HEK293 (cell line): Measurements from ENCODE around the gene TTYH1.

Experiments used
- HOXD13 ChIP-seq: sonication (generic); formaldehyde crosslinking; IDR thresholded peaks from 2 replicates; pipeline ENCODE4 v1.8.0; 2022; ENCODE audit warnings: missing genetic modification reagents, borderline replicate concordance
- KLF16 ChIP-seq: fragments of 450-650 bp; formaldehyde crosslinking; IDR thresholded peaks from 2 replicates; pipeline ENCODE4 v1.5.1; 2017; ENCODE audit warnings: missing biosample characterization, missing genetic modification characterization
- KLF7 ChIP-seq: fragments of 450-650 bp; formaldehyde crosslinking; IDR thresholded peaks from 2 replicates; pipeline ENCODE4 v1.5.1; 2016; ENCODE audit warnings: missing biosample characterization, missing genetic modification characterization, borderline replicate concordance
- MYNN ChIP-seq: fragments of 450-650 bp; formaldehyde crosslinking; IDR thresholded peaks from 2 replicates; pipeline ENCODE4 v1.5.1; 2016; ENCODE audit warnings: missing biosample characterization, missing genetic modification characterization, borderline replicate concordance
- ZBTB17 ChIP-seq: fragments of 450-650 bp; formaldehyde crosslinking; IDR thresholded peaks from 2 replicates; pipeline ENCODE4 v1.5.1; 2016; ENCODE audit warnings: missing biosample characterization, missing genetic modification characterization
- ZBTB20 ChIP-seq: fragments of 450-650 bp; formaldehyde crosslinking; IDR thresholded peaks from 2 replicates; pipeline ENCODE4 v1.5.1; 2016; ENCODE audit warnings: missing biosample characterization, missing genetic modification characterization
- ZBTB48 ChIP-seq: fragments of 450-650 bp; formaldehyde crosslinking; IDR thresholded peaks from 2 replicates; pipeline ENCODE4 v1.5.1; 2016; ENCODE audit warnings: missing biosample characterization, missing genetic modification characterization
- ZBTB8A ChIP-seq: fragments of 450-650 bp; formaldehyde crosslinking; IDR thresholded peaks from 2 replicates; pipeline ENCODE4 v1.5.1; 2016; ENCODE audit warnings: missing biosample characterization, missing genetic modification characterization
- ZFP41 ChIP-seq: fragments of 450-650 bp; formaldehyde crosslinking; IDR thresholded peaks from 2 replicates; pipeline ENCODE4 v1.5.1; 2016; ENCODE audit warnings: missing biosample characterization, missing genetic modification characterization, borderline replicate concordance
- ZNF133 ChIP-seq: fragments of 450-650 bp; formaldehyde crosslinking; IDR thresholded peaks from 2 replicates; pipeline ENCODE4 v1.5.1; 2016; ENCODE audit warnings: missing biosample characterization, missing genetic modification characterization
- ZNF140 ChIP-seq: fragments of 450-650 bp; formaldehyde crosslinking; IDR thresholded peaks from 2 replicates; pipeline ENCODE4 v1.5.1; 2016; ENCODE audit warnings: missing biosample characterization, missing genetic modification characterization
- ZNF146 ChIP-seq: fragments of 450-650 bp; formaldehyde crosslinking; IDR thresholded peaks from 2 replicates; pipeline ENCODE4 v1.5.1; 2016; ENCODE audit warnings: missing biosample characterization, missing genetic modification characterization
- ZNF174 ChIP-seq: fragments of 450-650 bp; formaldehyde crosslinking; IDR thresholded peaks from 2 replicates; pipeline ENCODE4 v1.5.0; 2017; ENCODE audit warnings: missing biosample characterization, mild to moderate bottlenecking, missing genetic modification characterization
- ZNF19 ChIP-seq: fragments of 450-650 bp; formaldehyde crosslinking; IDR thresholded peaks from 2 replicates; pipeline ENCODE4; 2016; ENCODE audit warnings: missing biosample characterization, missing genetic modification characterization, low read depth
- ZNF2 ChIP-seq: fragments of 450-650 bp; formaldehyde crosslinking; IDR thresholded peaks from 2 replicates; pipeline ENCODE4 v1.5.1; 2016; ENCODE audit warnings: missing biosample characterization, missing genetic modification characterization
- ZNF248 ChIP-seq: fragments of 450-650 bp; formaldehyde crosslinking; IDR thresholded peaks from 2 replicates; pipeline ENCODE4 v1.5.1; 2017; ENCODE audit warnings: missing biosample characterization, missing genetic modification characterization
- ZNF626 ChIP-seq: fragments of 450-650 bp; sonication (Bioruptor Pico); formaldehyde crosslinking; IDR thresholded peaks from 2 replicates; pipeline ENCODE4 v1.5.1; 2018; ENCODE audit warnings: missing biosample characterization, missing genetic modification characterization, inconsistent platforms
- ZNF707 ChIP-seq: fragments of 450-650 bp; formaldehyde crosslinking; IDR thresholded peaks from 2 replicates; pipeline ENCODE4 v1.5.1; 2016; ENCODE audit warnings: missing biosample characterization, missing genetic modification characterization
- ZNF785 ChIP-seq: fragments of 450-650 bp; formaldehyde crosslinking; IDR thresholded peaks from 2 replicates; pipeline ENCODE4 v1.5.1; 2016; ENCODE audit warnings: missing biosample characterization, missing genetic modification characterization
- ZSCAN16 ChIP-seq: fragments of 450-650 bp; formaldehyde crosslinking; IDR thresholded peaks from 2 replicates; pipeline ENCODE4 v1.5.1; 2016; ENCODE audit warnings: missing biosample characterization, missing genetic modification characterization
- TF ChIP-seq, protein P1 (sequence below): fragments of 450-650 bp; formaldehyde crosslinking; IDR thresholded peaks from 2 replicates; pipeline ENCODE4 v1.5.1; 2016; ENCODE audit warnings: missing biosample characterization, missing genetic modification characterization
- TF ChIP-seq, protein P2 (sequence below): fragments of 450-650 bp; formaldehyde crosslinking; conservative IDR thresholded peaks from 2 replicates; pipeline ENCODE4 v1.5.1; 2016; ENCODE audit warnings: low read depth, missing biosample characterization, missing genetic modification characterization
- TF ChIP-seq, protein P3 (sequence below): fragments of 450-650 bp; formaldehyde crosslinking; conservative IDR thresholded peaks from 2 replicates; pipeline ENCODE4 v1.5.1; 2016; ENCODE audit warnings: low read depth, missing biosample characterization, missing genetic modification characterization
- TF ChIP-seq, protein P4 (sequence below): fragments of 450-650 bp; formaldehyde crosslinking; IDR thresholded peaks from 2 replicates; pipeline ENCODE4 v1.5.1; 2016; ENCODE audit warnings: missing biosample characterization, missing genetic modification characterization
- TF ChIP-seq, protein P5 (sequence below): fragments of 450-650 bp; formaldehyde crosslinking; IDR thresholded peaks from 2 replicates; pipeline ENCODE4 v1.5.0; 2017; ENCODE audit warnings: missing biosample characterization, missing genetic modification characterization, borderline replicate concordance

Gene TTYH1

DNA sequence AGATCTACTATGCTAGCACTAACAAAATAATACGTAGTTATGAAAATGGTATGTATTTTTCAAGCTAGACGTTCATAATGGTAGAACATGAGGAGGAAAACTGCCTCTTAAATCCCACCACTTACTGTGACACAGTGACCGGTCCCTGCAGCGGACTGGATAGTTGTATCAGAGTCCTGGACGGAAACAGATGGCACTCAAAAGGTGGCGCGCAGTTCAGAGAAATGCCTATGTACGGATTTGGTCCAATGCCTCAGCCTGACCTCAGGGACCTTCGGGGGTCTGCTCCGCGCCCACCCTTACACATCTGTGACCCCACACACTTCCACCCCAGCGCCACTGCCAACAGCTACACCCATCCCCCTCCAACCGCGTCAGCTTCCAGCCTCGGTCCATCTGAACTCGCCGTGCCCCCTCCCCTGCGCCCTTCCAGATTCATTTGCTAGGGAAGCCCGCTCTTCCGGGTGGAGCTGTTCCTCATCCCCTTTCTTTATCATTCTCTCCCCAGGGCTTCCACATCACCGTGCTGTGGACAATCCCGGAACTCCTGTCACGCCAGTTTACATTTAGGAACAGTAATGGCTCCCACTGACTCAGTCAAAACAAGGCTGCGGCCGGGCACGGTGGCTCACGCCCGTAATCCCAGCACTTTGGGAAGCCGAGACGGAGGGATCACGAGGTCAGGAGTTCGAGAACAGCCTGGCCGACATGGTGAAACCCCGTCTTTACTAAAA is 32.9 kb downstream of the TTYH1 start (continued):
- TF ChIP-seq, protein P1, sequence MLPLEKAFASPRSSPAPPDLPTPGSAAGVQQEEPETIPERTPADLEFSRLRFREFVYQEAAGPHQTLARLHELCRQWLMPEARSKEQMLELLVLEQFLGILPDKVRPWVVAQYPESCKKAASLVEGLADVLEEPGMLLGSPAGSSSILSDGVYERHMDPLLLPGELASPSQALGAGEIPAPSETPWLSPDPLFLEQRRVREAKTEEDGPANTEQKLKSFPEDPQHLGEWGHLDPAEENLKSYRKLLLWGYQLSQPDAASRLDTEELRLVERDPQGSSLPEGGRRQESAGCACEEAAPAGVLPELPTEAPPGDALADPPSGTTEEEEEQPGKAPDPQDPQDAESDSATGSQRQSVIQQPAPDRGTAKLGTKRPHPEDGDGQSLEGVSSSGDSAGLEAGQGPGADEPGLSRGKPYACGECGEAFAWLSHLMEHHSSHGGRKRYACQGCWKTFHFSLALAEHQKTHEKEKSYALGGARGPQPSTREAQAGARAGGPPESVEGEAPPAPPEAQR (tag by site-specific recombination), result no peak
- TF ChIP-seq KLF7 (tag by site-specific recombination), result no peak
- TF ChIP-seq HOXD13 (CRISPR knock-in tag), result no peak
- TF ChIP-seq, protein P2, sequence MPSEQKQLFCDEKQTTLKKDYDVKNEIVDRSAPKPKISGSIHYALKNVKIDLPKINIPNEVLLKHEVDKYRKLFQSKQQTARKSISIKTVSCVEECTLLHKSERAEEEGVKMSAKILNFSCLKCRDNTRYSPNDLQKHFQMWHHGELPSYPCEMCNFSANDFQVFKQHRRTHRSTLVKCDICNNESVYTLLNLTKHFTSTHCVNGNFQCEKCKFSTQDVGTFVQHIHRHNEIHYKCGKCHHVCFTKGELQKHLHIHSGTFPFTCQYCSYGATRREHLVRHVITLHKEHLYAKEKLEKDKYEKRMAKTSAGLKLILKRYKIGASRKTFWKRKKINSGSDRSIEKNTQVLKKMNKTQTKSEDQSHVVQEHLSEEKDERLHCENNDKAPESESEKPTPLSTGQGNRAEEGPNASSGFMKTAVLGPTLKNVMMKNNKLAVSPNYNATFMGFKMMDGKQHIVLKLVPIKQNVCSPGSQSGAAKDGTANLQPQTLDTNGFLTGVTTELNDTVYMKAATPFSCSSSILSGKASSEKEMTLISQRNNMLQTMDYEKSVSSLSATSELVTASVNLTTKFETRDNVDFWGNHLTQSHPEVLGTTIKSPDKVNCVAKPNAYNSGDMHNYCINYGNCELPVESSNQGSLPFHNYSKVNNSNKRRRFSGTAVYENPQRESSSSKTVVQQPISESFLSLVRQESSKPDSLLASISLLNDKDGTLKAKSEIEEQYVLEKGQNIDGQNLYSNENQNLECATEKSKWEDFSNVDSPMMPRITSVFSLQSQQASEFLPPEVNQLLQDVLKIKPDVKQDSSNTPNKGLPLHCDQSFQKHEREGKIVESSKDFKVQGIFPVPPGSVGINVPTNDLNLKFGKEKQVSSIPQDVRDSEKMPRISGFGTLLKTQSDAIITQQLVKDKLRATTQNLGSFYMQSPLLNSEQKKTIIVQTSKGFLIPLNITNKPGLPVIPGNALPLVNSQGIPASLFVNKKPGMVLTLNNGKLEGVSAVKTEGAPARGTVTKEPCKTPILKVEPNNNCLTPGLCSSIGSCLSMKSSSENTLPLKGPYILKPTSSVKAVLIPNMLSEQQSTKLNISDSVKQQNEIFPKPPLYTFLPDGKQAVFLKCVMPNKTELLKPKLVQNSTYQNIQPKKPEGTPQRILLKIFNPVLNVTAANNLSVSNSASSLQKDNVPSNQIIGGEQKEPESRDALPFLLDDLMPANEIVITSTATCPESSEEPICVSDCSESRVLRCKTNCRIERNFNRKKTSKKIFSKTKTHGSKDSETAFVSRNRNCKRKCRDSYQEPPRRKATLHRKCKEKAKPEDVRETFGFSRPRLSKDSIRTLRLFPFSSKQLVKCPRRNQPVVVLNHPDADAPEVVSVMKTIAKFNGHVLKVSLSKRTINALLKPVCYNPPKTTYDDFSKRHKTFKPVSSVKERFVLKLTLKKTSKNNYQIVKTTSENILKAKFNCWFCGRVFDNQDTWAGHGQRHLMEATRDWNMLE (tag by site-specific recombination), result no peak
- TF ChIP-seq, protein P3, sequence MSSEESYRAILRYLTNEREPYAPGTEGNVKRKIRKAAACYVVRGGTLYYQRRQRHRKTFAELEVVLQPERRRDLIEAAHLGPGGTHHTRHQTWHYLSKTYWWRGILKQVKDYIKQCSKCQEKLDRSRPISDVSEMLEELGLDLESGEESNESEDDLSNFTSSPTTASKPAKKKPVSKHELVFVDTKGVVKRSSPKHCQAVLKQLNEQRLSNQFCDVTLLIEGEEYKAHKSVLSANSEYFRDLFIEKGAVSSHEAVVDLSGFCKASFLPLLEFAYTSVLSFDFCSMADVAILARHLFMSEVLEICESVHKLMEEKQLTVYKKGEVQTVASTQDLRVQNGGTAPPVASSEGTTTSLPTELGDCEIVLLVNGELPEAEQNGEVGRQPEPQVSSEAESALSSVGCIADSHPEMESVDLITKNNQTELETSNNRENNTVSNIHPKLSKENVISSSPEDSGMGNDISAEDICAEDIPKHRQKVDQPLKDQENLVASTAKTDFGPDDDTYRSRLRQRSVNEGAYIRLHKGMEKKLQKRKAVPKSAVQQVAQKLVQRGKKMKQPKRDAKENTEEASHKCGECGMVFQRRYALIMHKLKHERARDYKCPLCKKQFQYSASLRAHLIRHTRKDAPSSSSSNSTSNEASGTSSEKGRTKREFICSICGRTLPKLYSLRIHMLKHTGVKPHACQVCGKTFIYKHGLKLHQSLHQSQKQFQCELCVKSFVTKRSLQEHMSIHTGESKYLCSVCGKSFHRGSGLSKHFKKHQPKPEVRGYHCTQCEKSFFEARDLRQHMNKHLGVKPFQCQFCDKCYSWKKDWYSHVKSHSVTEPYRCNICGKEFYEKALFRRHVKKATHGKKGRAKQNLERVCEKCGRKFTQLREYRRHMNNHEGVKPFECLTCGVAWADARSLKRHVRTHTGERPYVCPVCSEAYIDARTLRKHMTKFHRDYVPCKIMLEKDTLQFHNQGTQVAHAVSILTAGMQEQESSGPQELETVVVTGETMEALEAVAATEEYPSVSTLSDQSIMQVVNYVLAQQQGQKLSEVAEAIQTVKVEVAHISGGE, result peak; percentile 27; the same call in 1 of the 2 replicates
- TF ChIP-seq ZNF19 (tag by site-specific recombination), result no peak
- TF ChIP-seq ZSCAN16 (tag by site-specific recombination), result no peak
- TF ChIP-seq ZNF248, result no peak
- TF ChIP-seq, protein P4, sequence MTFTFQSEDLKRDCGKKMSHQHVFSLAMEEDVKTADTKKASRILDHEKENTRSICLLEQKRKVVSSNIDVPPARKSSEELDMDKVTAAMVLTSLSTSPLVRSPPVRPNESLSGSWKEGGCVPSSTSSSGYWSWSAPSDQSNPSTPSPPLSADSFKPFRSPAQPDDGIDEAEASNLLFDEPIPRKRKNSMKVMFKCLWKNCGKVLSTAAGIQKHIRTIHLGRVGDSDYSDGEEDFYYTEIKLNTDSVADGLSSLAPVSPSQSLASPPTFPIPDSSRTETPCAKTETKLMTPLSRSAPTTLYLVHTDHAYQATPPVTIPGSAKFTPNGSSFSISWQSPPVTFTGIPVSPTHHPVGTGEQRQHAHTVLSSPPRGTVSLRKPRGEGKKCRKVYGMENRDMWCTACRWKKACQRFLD (tag by site-specific recombination), result no peak
- no peak for TF ChIP-seq ZNF626 (tag by site-specific recombination)
- no peak for TF ChIP-seq ZNF174 (tag by site-specific recombination)
- TF ChIP-seq ZBTB48 (tag by site-specific recombination), result peak; percentile 19; the same call in 1 of the 2 replicates
- no peak for TF ChIP-seq KLF16 (tag by site-specific recombination)
- TF ChIP-seq ZNF785, result no peak
- TF ChIP-seq ZNF146 (tag by site-specific recombination), result no peak
- peak; percentile 52; the same call in 1 of the 2 replicates for TF ChIP-seq ZBTB17 (tag by site-specific recombination)
- 0 out of 2 replicates have a peak, but pooled peaks have one; percentile 37 for TF ChIP-seq ZNF2 (tag by site-specific recombination)
- no peak for TF ChIP-seq ZNF140
- no peak for TF ChIP-seq ZNF707 (tag by site-specific recombination)
- TF ChIP-seq ZBTB20, result peak; percentile 33; the same call in 1 of the 2 replicates
- TF ChIP-seq MYNN, result no peak
- no peak for TF ChIP-seq ZFP41 (tag by site-specific recombination)
- no peak for TF ChIP-seq ZNF133 (tag by site-specific recombination)
- TF ChIP-seq ZBTB8A (tag by site-specific recombination), result no peak; the same call in 1 of the 2 replicates
- TF ChIP-seq, protein P5, sequence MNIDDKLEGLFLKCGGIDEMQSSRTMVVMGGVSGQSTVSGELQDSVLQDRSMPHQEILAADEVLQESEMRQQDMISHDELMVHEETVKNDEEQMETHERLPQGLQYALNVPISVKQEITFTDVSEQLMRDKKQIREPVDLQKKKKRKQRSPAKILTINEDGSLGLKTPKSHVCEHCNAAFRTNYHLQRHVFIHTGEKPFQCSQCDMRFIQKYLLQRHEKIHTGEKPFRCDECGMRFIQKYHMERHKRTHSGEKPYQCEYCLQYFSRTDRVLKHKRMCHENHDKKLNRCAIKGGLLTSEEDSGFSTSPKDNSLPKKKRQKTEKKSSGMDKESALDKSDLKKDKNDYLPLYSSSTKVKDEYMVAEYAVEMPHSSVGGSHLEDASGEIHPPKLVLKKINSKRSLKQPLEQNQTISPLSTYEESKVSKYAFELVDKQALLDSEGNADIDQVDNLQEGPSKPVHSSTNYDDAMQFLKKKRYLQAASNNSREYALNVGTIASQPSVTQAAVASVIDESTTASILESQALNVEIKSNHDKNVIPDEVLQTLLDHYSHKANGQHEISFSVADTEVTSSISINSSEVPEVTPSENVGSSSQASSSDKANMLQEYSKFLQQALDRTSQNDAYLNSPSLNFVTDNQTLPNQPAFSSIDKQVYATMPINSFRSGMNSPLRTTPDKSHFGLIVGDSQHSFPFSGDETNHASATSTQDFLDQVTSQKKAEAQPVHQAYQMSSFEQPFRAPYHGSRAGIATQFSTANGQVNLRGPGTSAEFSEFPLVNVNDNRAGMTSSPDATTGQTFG (tag by site-specific recombination), result no peak
